GM10266 (cell line): ENCODE data around the gene LEPR.

Experiments
- DNase-seq: peaks from one replicate; pipeline ENCODE4 v3.0.0; 2012; ENCODE audit errors: extremely low spot score
- CTCF ChIP-seq: IDR thresholded peaks from 2 replicates; pipeline ENCODE4 v1.5.1; 2012; ENCODE audit warnings: mild to moderate bottlenecking, low read depth; ENCODE audit not compliant: control insufficient read depth, insufficient read depth; ENCODE audit errors: missing control alignments

The LEPR gene

DNA sequence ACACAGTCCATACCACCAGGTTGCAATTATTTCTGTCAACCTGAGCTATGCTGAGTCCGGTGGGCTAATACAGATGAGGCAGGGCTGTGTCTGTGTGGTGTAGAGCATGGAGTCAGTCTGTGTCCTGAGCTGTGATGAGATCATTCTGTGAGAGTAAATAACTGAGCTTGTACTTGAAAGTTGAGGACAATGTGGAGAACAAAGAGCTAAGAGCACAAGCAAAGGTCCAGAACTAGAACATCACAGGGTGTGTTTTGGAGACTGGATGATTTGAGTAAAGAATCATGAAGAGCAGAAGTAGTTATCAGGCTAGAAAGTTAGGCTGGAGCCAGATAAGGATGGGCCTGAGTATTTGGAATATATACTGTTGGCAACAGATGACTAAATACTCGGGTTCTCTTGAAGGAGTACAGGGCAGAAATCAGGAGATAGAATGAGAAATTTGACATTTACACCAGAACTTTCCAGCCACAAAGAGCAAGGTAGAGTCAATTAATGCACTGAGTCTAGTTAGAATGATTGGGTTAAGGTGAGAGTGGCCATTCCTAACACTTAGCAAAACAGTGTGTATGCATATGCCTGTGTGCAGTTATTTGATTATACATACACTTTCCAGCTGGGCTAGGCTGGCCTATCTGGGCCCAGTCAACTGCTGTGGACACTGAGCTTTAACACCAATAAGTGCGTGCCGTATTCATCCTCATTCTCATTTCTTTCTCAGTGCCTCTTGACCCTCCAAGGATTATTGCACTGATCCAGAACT is 48.8 kb downstream of the LEPR start:
- TF ChIP-seq CTCF = no peak
- no peak for DNase-seq

GRCh38 chr1:65469889-65470340 is 49.4 kb downstream of the LEPR start:
- no peak for TF ChIP-seq CTCF
- no peak for DNase-seq
